Measurements from ENCODE around the gene LEO1. TPM values are rescaled to one million over a fixed set of nuclear protein-coding genes. Genes with fewer than 3 reads are reported as not detected.

Gene LEO1
- total RNA-seq, 1 experiment from 2014 or later, result 28.4 TPM

DNA sequence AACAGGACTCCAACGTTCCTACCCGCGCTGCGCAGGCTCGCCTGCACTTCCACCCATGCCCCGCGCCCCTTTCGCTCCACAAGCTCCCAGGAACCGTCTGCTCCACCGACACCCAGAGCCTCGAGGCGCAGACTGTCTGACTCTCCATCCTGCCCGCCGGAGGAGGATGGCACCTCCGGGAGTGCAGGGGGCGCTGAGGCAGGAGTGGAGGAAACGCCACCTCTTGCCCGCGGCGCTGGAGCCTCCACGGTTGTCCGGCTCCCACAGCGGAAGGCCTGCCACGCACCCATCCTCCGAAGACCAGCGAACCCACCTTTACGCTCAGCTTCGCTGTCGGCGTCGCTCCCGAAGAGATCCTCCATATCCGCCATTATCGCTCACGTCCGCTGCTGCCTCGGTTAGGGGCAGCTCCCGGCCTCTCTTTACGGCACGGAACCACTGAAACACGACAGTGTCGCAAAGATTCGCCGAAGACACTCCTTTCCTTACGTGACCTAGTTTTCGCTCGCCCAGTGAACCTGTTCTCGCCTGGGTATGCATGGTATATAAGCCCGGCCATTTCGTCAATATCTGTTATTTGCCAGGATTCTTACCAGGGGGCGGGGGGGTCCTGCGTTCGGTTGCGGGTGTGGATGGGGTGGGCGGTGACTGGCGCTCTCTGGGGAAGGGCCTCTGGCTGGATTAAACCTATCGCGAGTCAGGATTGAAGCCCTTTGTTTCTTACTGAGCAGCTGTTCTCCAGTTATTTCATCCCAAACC lies at the start of gene LEO1 (continued):
- TF ChIP-seq ZNF425 (CRISPR knock-in tag; conservative IDR thresholded peaks at IDR 0.05), result no peak
- TF ChIP-seq ZBTB43 (CRISPR knock-in tag; IDR thresholded peaks at IDR 0.05), result no peak
- TF ChIP-seq CREB1 (CRISPR knock-in tag; IDR thresholded peaks at IDR 0.05), result no peak
- TF ChIP-seq, protein P1, sequence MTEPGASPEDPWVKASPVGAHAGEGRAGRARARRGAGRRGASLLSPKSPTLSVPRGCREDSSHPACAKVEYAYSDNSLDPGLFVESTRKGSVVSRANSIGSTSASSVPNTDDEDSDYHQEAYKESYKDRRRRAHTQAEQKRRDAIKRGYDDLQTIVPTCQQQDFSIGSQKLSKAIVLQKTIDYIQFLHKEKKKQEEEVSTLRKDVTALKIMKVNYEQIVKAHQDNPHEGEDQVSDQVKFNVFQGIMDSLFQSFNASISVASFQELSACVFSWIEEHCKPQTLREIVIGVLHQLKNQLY (CRISPR knock-in tag; IDR thresholded peaks at IDR 0.05), result no peak
- TF ChIP-seq SMAD3 (CRISPR knock-in tag; IDR thresholded peaks at IDR 0.05; ENCODE audit: borderline replicate concordance), result 0 out of 2 replicates have a peak, but pooled peaks have one; percentile 85
- peak; percentile 77 for TF ChIP-seq FOXP1 (CRISPR knock-in tag; IDR thresholded peaks at IDR 0.05; ENCODE audit: borderline replicate concordance)
- TF ChIP-seq ZNF219 (CRISPR knock-in tag; IDR thresholded peaks at IDR 0.05; ENCODE audit: borderline replicate concordance), result no peak
- TF ChIP-seq, protein P2, sequence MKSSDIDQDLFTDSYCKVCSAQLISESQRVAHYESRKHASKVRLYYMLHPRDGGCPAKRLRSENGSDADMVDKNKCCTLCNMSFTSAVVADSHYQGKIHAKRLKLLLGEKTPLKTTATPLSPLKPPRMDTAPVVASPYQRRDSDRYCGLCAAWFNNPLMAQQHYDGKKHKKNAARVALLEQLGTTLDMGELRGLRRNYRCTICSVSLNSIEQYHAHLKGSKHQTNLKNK (CRISPR knock-in tag; IDR thresholded peaks at IDR 0.05), result no peak
- TF ChIP-seq ZNF396 (CRISPR knock-in tag; IDR thresholded peaks at IDR 0.05; ENCODE audit: borderline replicate concordance), result no peak
- TF ChIP-seq, protein P3, sequence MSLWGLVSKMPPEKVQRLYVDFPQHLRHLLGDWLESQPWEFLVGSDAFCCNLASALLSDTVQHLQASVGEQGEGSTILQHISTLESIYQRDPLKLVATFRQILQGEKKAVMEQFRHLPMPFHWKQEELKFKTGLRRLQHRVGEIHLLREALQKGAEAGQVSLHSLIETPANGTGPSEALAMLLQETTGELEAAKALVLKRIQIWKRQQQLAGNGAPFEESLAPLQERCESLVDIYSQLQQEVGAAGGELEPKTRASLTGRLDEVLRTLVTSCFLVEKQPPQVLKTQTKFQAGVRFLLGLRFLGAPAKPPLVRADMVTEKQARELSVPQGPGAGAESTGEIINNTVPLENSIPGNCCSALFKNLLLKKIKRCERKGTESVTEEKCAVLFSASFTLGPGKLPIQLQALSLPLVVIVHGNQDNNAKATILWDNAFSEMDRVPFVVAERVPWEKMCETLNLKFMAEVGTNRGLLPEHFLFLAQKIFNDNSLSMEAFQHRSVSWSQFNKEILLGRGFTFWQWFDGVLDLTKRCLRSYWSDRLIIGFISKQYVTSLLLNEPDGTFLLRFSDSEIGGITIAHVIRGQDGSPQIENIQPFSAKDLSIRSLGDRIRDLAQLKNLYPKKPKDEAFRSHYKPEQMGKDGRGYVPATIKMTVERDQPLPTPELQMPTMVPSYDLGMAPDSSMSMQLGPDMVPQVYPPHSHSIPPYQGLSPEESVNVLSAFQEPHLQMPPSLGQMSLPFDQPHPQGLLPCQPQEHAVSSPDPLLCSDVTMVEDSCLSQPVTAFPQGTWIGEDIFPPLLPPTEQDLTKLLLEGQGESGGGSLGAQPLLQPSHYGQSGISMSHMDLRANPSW (CRISPR knock-in tag; conservative IDR thresholded peaks at IDR 0.05; ENCODE audit: low read depth), result no peak
- TF ChIP-seq NFE2L1 (CRISPR knock-in tag; IDR thresholded peaks at IDR 0.05), result no peak
- TF ChIP-seq ZNF671 (CRISPR knock-in tag; IDR thresholded peaks at IDR 0.05), result no peak
- no peak for TF ChIP-seq ZNF416 (CRISPR knock-in tag; IDR thresholded peaks at IDR 0.05)
- TF ChIP-seq IRF2 (CRISPR knock-in tag; IDR thresholded peaks at IDR 0.05; ENCODE audit: borderline replicate concordance, low read depth), result no peak
- no peak for TF ChIP-seq EMX1 (CRISPR knock-in tag; IDR thresholded peaks at IDR 0.05)
- TF ChIP-seq, protein P4, sequence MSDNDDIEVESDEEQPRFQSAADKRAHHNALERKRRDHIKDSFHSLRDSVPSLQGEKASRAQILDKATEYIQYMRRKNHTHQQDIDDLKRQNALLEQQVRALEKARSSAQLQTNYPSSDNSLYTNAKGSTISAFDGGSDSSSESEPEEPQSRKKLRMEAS (CRISPR knock-in tag; IDR thresholded peaks at IDR 0.05), result peak; percentile 81
- TF ChIP-seq, protein P5, sequence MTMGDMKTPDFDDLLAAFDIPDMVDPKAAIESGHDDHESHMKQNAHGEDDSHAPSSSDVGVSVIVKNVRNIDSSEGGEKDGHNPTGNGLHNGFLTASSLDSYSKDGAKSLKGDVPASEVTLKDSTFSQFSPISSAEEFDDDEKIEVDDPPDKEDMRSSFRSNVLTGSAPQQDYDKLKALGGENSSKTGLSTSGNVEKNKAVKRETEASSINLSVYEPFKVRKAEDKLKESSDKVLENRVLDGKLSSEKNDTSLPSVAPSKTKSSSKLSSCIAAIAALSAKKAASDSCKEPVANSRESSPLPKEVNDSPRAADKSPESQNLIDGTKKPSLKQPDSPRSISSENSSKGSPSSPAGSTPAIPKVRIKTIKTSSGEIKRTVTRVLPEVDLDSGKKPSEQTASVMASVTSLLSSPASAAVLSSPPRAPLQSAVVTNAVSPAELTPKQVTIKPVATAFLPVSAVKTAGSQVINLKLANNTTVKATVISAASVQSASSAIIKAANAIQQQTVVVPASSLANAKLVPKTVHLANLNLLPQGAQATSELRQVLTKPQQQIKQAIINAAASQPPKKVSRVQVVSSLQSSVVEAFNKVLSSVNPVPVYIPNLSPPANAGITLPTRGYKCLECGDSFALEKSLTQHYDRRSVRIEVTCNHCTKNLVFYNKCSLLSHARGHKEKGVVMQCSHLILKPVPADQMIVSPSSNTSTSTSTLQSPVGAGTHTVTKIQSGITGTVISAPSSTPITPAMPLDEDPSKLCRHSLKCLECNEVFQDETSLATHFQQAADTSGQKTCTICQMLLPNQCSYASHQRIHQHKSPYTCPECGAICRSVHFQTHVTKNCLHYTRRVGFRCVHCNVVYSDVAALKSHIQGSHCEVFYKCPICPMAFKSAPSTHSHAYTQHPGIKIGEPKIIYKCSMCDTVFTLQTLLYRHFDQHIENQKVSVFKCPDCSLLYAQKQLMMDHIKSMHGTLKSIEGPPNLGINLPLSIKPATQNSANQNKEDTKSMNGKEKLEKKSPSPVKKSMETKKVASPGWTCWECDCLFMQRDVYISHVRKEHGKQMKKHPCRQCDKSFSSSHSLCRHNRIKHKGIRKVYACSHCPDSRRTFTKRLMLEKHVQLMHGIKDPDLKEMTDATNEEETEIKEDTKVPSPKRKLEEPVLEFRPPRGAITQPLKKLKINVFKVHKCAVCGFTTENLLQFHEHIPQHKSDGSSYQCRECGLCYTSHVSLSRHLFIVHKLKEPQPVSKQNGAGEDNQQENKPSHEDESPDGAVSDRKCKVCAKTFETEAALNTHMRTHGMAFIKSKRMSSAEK (CRISPR knock-in tag; IDR thresholded peaks at IDR 0.05; ENCODE audit: borderline replicate concordance), result no peak
- TF ChIP-seq ZNF121 (CRISPR knock-in tag; IDR thresholded peaks at IDR 0.05), result 0 out of 2 replicates have a peak, but pooled peaks have one; percentile 9
- TF ChIP-seq E2F1 (CRISPR knock-in tag; IDR thresholded peaks at IDR 0.05), result 0 out of 2 replicates have a peak, but pooled peaks have one; percentile 16
- no peak for TF ChIP-seq NFYB (CRISPR knock-in tag; conservative IDR thresholded peaks at IDR 0.05; ENCODE audit: low read depth)
- TF ChIP-seq, protein P6, sequence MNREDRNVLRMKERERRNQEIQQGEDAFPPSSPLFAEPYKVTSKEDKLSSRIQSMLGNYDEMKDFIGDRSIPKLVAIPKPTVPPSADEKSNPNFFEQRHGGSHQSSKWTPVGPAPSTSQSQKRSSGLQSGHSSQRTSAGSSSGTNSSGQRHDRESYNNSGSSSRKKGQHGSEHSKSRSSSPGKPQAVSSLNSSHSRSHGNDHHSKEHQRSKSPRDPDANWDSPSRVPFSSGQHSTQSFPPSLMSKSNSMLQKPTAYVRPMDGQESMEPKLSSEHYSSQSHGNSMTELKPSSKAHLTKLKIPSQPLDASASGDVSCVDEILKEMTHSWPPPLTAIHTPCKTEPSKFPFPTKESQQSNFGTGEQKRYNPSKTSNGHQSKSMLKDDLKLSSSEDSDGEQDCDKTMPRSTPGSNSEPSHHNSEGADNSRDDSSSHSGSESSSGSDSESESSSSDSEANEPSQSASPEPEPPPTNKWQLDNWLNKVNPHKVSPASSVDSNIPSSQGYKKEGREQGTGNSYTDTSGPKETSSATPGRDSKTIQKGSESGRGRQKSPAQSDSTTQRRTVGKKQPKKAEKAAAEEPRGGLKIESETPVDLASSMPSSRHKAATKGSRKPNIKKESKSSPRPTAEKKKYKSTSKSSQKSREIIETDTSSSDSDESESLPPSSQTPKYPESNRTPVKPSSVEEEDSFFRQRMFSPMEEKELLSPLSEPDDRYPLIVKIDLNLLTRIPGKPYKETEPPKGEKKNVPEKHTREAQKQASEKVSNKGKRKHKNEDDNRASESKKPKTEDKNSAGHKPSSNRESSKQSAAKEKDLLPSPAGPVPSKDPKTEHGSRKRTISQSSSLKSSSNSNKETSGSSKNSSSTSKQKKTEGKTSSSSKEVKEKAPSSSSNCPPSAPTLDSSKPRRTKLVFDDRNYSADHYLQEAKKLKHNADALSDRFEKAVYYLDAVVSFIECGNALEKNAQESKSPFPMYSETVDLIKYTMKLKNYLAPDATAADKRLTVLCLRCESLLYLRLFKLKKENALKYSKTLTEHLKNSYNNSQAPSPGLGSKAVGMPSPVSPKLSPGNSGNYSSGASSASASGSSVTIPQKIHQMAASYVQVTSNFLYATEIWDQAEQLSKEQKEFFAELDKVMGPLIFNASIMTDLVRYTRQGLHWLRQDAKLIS (CRISPR knock-in tag; IDR thresholded peaks at IDR 0.05; ENCODE audit: borderline replicate concordance), result no peak

Measured in WTC11 (cell line).